DMS 273 treated with DMSO at 0.1 percent for 48 hours (cell line): ENCODE data around the gene TSHZ2.

Source experiments
- DNase-seq: peaks from one replicate; lab custom pipeline; 2025; lab: John Stamatoyannopoulos, UW

Gene TSHZ2

DNA sequence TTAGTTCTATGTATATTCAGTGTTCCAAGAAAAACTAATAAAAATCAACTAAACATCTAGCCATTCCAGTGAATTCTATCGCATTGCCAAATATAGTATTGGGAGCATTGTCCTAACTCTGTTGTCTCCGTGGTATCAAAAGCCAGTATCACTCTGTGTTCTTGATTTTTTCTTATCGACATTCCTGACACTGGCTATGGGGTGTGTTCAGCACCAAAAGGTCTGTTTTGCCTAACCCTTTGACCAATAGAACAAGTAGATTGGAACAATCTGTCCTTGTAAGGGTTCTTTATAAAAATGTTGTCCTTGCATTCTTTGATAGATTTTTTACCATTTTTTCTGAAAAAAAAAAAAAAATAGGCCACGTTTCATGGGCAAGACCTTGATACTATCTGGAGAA lies 161.5 kb downstream of the TSHZ2 start:
- DNase-seq = no peak

DNA sequence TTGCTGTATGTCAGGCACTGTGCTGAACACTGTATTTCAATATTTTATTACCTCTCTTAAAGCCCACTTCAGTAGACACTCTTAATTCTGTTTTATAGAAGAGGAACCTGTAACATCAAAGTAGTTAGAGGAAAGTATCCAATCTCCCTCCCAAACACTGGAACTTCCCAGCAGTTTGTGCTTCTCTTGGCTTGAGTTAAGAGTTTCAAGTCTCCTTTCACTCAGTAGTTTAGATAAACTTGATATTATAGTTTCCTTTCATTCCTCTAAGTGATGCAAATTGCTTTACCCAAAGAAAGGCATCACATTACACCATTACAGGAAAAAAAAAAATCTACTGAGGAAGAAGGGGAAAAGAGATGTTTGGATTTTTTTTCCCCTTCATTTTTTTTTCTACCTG lies 164.3 kb downstream of the TSHZ2 start:
- no peak for DNase-seq

DNA sequence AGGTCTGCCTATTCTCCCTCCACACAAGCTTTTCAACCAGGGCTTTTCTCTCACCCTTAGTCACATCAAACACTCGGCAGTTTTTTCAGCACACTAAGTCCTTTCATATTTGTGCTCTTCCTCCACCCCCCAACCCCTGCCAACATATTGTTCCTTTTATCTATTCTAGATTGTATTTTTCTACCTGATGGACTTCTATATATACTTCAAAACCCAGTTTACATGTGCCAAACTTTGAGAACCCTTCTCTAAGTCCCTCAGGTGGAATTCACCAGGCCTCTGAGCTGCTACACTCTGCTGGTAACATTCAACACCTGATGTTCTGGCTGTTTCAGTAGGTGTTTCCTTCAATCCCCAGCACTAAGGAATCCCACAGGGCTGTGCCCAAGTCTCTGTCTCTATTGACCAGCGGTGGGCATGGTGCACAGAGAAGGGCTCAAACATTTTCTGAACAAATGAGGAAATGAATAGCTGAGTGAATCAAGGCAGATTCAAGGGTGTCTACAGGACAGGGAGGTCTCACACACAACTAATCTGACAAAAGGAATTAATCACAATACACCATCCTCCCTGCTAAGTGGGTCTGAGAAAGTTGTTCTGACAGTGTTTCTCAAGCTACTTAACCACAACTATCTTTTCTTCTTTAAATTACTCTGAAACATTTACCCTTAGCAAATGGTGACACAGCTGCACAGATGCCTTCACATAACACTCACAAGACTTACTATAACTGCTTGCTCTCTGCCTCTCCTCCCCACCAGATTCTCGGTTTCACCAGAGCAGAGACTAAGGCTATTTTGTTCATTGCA lies 166.5 kb downstream of the TSHZ2 start:
- no peak for DNase-seq

- no peak for DNase-seq
These were observed 169.3 kb downstream of the TSHZ2 start for GRCh38 chr20:53141201-53142050.

GRCh38 chr20:53142225-53143127 lies 170.3 kb downstream of the TSHZ2 start:
- no peak for DNase-seq

GRCh38 chr20:53146201-53146891 lies 174.2 kb downstream of the TSHZ2 start:
- no peak for DNase-seq

DNA sequence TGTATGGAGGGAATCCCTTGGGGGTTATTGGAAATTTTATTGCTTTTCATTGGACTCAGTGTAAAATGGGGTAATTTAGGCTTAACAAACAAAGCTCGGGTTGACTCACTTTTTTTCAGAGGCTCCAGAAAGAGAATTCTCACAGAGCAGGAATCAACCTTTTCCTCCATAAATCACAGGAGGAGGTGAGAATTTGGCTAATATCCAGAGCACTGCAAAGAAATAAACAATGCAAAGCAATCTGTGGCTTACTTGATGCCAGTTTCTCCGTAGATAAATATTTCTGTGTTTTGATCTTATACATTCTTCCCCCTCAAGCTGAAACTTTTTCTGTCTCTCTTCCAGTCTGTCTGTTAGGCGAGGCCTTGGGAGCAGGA lies 176.6 kb downstream of the TSHZ2 start:
- DNase-seq = no peak

GRCh38 chr20:53149148-53149889 lies 177.2 kb downstream of the TSHZ2 start:
- no peak for DNase-seq

GRCh38 chr20:53149890-53150205 lies 177.7 kb downstream of the TSHZ2 start:
- DNase-seq = no peak

- no peak for DNase-seq
These were observed 178.4 kb downstream of the TSHZ2 start for GRCh38 chr20:53150532-53150931.

DNA sequence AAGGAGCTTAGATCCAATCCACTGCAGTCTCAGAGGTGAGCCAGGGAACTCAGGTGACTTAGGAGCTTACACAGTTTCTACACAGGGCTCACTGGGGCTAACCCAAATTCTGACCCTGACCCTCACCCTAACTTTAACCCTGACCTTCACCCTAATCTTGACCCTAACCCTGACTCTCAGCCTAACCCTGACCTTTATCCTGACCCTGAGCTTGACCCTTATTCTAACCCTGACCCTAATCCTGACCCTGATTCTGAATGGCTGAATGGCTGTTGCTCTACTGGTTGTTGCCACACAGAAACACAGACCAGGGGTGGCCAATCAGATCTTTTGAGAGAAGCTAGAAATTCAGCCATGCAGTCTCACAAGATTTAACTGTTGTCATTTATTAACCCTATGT lies 180.1 kb downstream of the TSHZ2 start:
- DNase-seq = no peak

DNA sequence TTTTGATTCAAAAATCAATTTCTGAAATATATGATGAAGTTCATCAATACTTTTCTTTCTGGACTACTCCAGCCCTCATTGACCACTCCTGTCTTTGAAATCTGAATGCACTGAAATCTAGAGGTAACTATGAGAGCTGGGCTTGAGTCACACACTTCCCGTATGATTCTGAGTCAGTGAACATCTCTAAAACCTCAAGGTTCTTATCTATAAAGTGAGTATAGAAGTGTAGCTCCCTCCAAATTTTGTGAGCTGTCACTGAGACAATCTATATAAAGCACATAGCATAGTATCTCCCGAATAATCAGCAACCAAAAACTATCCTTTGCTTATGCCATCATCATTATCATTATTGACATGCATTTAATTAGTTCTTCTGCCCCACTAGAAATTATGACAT lies 182.4 kb downstream of the TSHZ2 start:
- no peak for DNase-seq

- no peak for DNase-seq
These were observed 185.6 kb downstream of the TSHZ2 start for GRCh38 chr20:53157443-53158408.

- no peak for DNase-seq
These were observed 187.0 kb downstream of the TSHZ2 start for GRCh38 chr20:53159160-53159559.

- no peak for DNase-seq
These were observed 188.9 kb downstream of the TSHZ2 start for GRCh38 chr20:53161073-53161472.

- DNase-seq = no peak
These were observed 189.3 kb downstream of the TSHZ2 start for GRCh38 chr20:53161473-53161872.

- peak; percentile 77 for DNase-seq
These were observed 190.2 kb downstream of the TSHZ2 start for GRCh38 chr20:53162251-53162835.

- no peak for DNase-seq
These were observed 191.3 kb downstream of the TSHZ2 start for GRCh38 chr20:53163486-53163885.

DNA sequence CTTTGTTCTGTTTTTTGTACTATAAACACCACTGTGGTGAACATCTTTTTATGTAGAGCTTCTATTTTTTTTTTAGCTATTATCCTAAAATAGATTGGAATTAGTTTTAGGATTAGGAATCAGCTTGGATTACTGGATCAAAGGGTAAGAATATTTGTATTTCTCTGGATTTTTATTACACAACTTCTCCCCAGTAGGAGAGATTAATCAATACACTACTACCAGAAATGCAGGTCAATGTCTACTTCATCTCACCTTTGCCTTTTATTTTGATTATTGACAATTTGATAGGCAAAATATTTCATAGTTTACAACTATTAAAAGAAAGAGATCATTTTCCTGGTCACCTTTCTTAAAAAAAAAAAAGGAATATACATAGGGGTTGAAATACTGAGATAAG lies 191.9 kb downstream of the TSHZ2 start:
- DNase-seq = no peak

GRCh38 chr20:53165452-53165851 lies 193.3 kb downstream of the TSHZ2 start:
- DNase-seq = no peak
